Activated CD8-positive, alpha-beta memory T cell treated with anti-CD3 and anti-CD28 coated beads for 48 hours (primary cell): ENCODE results near the gene SDR42E1.
"Not testable (repeated sequence)": the region's sequence is repeated elsewhere in the genome, so short reads cannot be mapped to it uniquely, and the experiment has no call there.

Experiments
- DNase-seq, 3 experiments: peaks; one replicate each; pipeline ENCODE4 v3.0.0-alpha.2; 2020; ENCODE audit warnings: low read depth in 2 of 3, low spot score in 2 of 3

Gene SDR42E1

GRCh38 chr16:82006036-82006435 is 5.2 kb downstream of the SDR42E1 start:
- no peak for DNase-seq

GRCh38 chr16:82005027-82005830 is 6.0 kb downstream of the SDR42E1 start:
- no peak for DNase-seq

- no peak for DNase-seq
Observed at GRCh38 chr16:82004601-82005000, 6.7 kb downstream of the SDR42E1 start.

- DNase-seq = no peak
Observed at GRCh38 chr16:82002831-82003230, 8.4 kb downstream of the SDR42E1 start.

- no peak for DNase-seq
Observed at GRCh38 chr16:81997738-81998137, 13.5 kb downstream of the SDR42E1 start.

- DNase-seq = no peak
Observed at GRCh38 chr16:81996664-81997509, 14.4 kb downstream of the SDR42E1 start.

GRCh38 chr16:81995651-81996050 is 15.6 kb downstream of the SDR42E1 start:
- no peak for DNase-seq

- no peak for DNase-seq
Observed at GRCh38 chr16:81994485-81994884, 16.8 kb downstream of the SDR42E1 start.

GRCh38 chr16:81992859-81993258 is 18.4 kb downstream of the SDR42E1 start:
- DNase-seq = no peak

GRCh38 chr16:81987706-81988105 is 23.6 kb downstream of the SDR42E1 start:
- DNase-seq = no peak

- no peak for DNase-seq
Observed at GRCh38 chr16:81987121-81987520, 24.1 kb downstream of the SDR42E1 start.

GRCh38 chr16:81977335-81977942 is 33.8 kb downstream of the SDR42E1 start:
- DNase-seq = not testable (repeated sequence)

GRCh38 chr16:81975637-81976036 is 35.6 kb downstream of the SDR42E1 start:
- DNase-seq = no peak

- DNase-seq = no peak
Observed at GRCh38 chr16:81973737-81974136, 37.5 kb downstream of the SDR42E1 start.

- DNase-seq = no peak
Observed at GRCh38 chr16:81971853-81972252, 39.4 kb downstream of the SDR42E1 start.

GRCh38 chr16:81967358-81967757 is 43.9 kb downstream of the SDR42E1 start:
- DNase-seq = no peak

- DNase-seq = no peak
Observed at GRCh38 chr16:81964808-81965207, 46.5 kb downstream of the SDR42E1 start.

GRCh38 chr16:81956213-81956948 is 54.9 kb downstream of the SDR42E1 start:
- no peak for DNase-seq

- no peak for DNase-seq
Observed at GRCh38 chr16:81951564-81951963, 59.7 kb downstream of the SDR42E1 start.

GRCh38 chr16:81946206-81946605 is 65.1 kb downstream of the SDR42E1 start:
- no peak for DNase-seq

- DNase-seq = no peak
Observed at GRCh38 chr16:81945665-81946064, 65.6 kb downstream of the SDR42E1 start.
